Stimulated activated CD8-positive, alpha-beta memory T cell treated with anti-CD3 and anti-CD28 coated beads, Interleukin-12 subunit alpha, Interleukin-12 subunit beta, amount 100 ng/mL, for 4 hours (primary cell): Measurements from ENCODE around the gene GPAM.
"Not testable (repeated sequence)": the region's sequence is repeated elsewhere in the genome, so short reads cannot be mapped to it uniquely, and the experiment has no call there.

ENCODE experiments used
- DNase-seq: peaks from one replicate; pipeline ENCODE4 v3.0.0-alpha.2; 2020; ENCODE audit warnings: low read depth

Gene GPAM

GRCh38 chr10:112183329-112184051 lies at the start of gene GPAM:
TSS of gene GPAM (minus strand) at chr10:112183765. CDS start at chr10:112181784, 1,981 bp downstream.
- peak; percentile 98 for DNase-seq

- DNase-seq = no peak
Observed at GRCh38 chr10:112232670-112233069, 49.1 kb upstream of the GPAM start.

GRCh38 chr10:112231602-112232400 lies 48.2 kb upstream of the GPAM start:
- DNase-seq = no peak

- DNase-seq = no peak
Observed at GRCh38 chr10:112230325-112230988, 46.9 kb upstream of the GPAM start.

- no peak for DNase-seq
Observed at GRCh38 chr10:112229901-112230300, 46.3 kb upstream of the GPAM start.

GRCh38 chr10:112229096-112229495 lies 45.5 kb upstream of the GPAM start:
- no peak for DNase-seq

- DNase-seq = not testable (repeated sequence)
Observed at GRCh38 chr10:112228366-112229088, 45.0 kb upstream of the GPAM start.

- DNase-seq = no peak
Observed at GRCh38 chr10:112227331-112227987, 43.9 kb upstream of the GPAM start.

GRCh38 chr10:112226439-112227248 lies 43.1 kb upstream of the GPAM start:
- no peak for DNase-seq

- no peak for DNase-seq
Observed at GRCh38 chr10:112225771-112226438, 42.3 kb upstream of the GPAM start.

GRCh38 chr10:112224933-112225529 lies 41.5 kb upstream of the GPAM start:
- DNase-seq = no peak

GRCh38 chr10:112223725-112224124 lies 40.2 kb upstream of the GPAM start:
- no peak for DNase-seq

GRCh38 chr10:112222799-112223198 lies 39.2 kb upstream of the GPAM start:
- DNase-seq = no peak

GRCh38 chr10:112221545-112221944 lies 38.0 kb upstream of the GPAM start:
- no peak for DNase-seq

- no peak for DNase-seq
Observed at GRCh38 chr10:112218960-112219359, 35.4 kb upstream of the GPAM start.

GRCh38 chr10:112218036-112218390 lies 34.4 kb upstream of the GPAM start:
- no peak for DNase-seq

GRCh38 chr10:112217386-112218035 lies 33.9 kb upstream of the GPAM start:
- DNase-seq = no peak

GRCh38 chr10:112216966-112217365 lies 33.4 kb upstream of the GPAM start:
- no peak for DNase-seq

- DNase-seq = no peak
Observed at GRCh38 chr10:112216151-112216550, 32.6 kb upstream of the GPAM start.
